Fibroblast of gingiva (primary cell): ENCODE results near the gene CTSF.

Experiments
- DNase-seq: peaks from one replicate; pipeline ENCODE4 v3.0.0-alpha.2; 2011; ENCODE audit warnings: low read depth

Gene CTSF

GRCh38 chr11:66532784-66533183 lies 35.6 kb downstream of the CTSF start:
- no peak for DNase-seq

GRCh38 chr11:66531841-66532240 lies 36.6 kb downstream of the CTSF start:
- DNase-seq, result no peak

- DNase-seq, result no peak
Observed at GRCh38 chr11:66530927-66531709, 37.3 kb downstream of the CTSF start.

- no peak for DNase-seq
Observed at GRCh38 chr11:66529655-66530054, 38.8 kb downstream of the CTSF start.

- no peak for DNase-seq
Observed at GRCh38 chr11:66529069-66529468, 39.3 kb downstream of the CTSF start.

- no peak for DNase-seq
Observed at GRCh38 chr11:66524304-66525040, 43.9 kb downstream of the CTSF start.

- DNase-seq, result no peak
Observed at GRCh38 chr11:66523611-66524010, 44.8 kb downstream of the CTSF start.
